ENCODE data around the gene SUV39H1. TPM values are rescaled to one million over a fixed set of nuclear protein-coding genes. Genes with fewer than 3 reads are reported as not detected.
"Not testable (repeated sequence)": the region's sequence is repeated elsewhere in the genome, so short reads cannot be mapped to it uniquely, and the experiment has no call there.

Gene SUV39H1
- total RNA-seq, 1 donor from 2014 or later: 3.0 TPM

- H3K36me3 Mint-ChIP-seq (ENCODE audit: low read depth): no peaks in the 10 kb centered on the region
- peaks cover 4% of the 10 kb centered on the region for H3K9me3 Mint-ChIP-seq (ENCODE audit: low read depth)
- no peak overlapping the region for H3K4me3 Mint-ChIP-seq (ENCODE audit: unreplicated experiment)
- H3K27me3 Mint-ChIP-seq (ENCODE audit: low read depth): peaks cover 1% of the 10 kb centered on the region
- DNase-seq (ENCODE audit: low spot score): no peak
- no peak overlapping the region for H3K27ac Mint-ChIP-seq (ENCODE audit: unreplicated experiment)
- TF ChIP-seq CTCF (IDR thresholded peaks at IDR 0.05): no peak
- H3K4me1 Mint-ChIP-seq (ENCODE audit: low read depth): peaks cover 3% of the 10 kb centered on the region
These were observed 33.3 kb upstream of the SUV39H1 start for GRCh38 chrX:48663241-48663640.

- no peak for DNase-seq (ENCODE audit: low spot score)
- peaks cover 4% of the 10 kb centered on the region for H3K9me3 Mint-ChIP-seq (ENCODE audit: low read depth)
- H3K4me1 Mint-ChIP-seq (ENCODE audit: low read depth): peaks cover 3% of the 10 kb centered on the region
- H3K36me3 Mint-ChIP-seq (ENCODE audit: low read depth): no peaks in the 10 kb centered on the region
- peaks cover 1% of the 10 kb centered on the region for H3K27me3 Mint-ChIP-seq (ENCODE audit: low read depth)
- H3K27ac Mint-ChIP-seq (ENCODE audit: unreplicated experiment): no peak overlapping the region
- TF ChIP-seq CTCF (IDR thresholded peaks at IDR 0.05): no peak
- no peak overlapping the region for H3K4me3 Mint-ChIP-seq (ENCODE audit: unreplicated experiment)
These were observed 32.4 kb upstream of the SUV39H1 start for GRCh38 chrX:48664156-48664555.

GRCh38 chrX:48665991-48666390 lies 30.5 kb upstream of the SUV39H1 start:
- Mint-ChIP-seq H3K9me3 (ENCODE audit: low read depth) (peaks cover 4% of the 10 kb centered on the region), H3K4me1 (ENCODE audit: low read depth) (peaks cover 3% of the 10 kb centered on the region), H3K36me3 (ENCODE audit: low read depth) (no peaks in the 10 kb centered on the region), H3K27me3 (ENCODE audit: low read depth) (no peaks in the 10 kb centered on the region), H3K27ac (ENCODE audit: unreplicated experiment) (no peak overlapping the region), H3K4me3 (ENCODE audit: unreplicated experiment) (no peak overlapping the region)
- DNase-seq (ENCODE audit: low spot score): no peak
- TF ChIP-seq CTCF (IDR thresholded peaks at IDR 0.05): no peak

GRCh38 chrX:48666649-48667048 lies 29.9 kb upstream of the SUV39H1 start:
- peaks cover 4% of the 10 kb centered on the region for H3K9me3 Mint-ChIP-seq (ENCODE audit: low read depth)
- H3K4me1 Mint-ChIP-seq (ENCODE audit: low read depth): peaks cover 3% of the 10 kb centered on the region
- DNase-seq (ENCODE audit: low spot score): no peak
- no peak overlapping the region for H3K27ac Mint-ChIP-seq (ENCODE audit: unreplicated experiment)
- no peak overlapping the region for H3K4me3 Mint-ChIP-seq (ENCODE audit: unreplicated experiment)
- no peaks in the 10 kb centered on the region for H3K36me3 Mint-ChIP-seq (ENCODE audit: low read depth)
- no peaks in the 10 kb centered on the region for H3K27me3 Mint-ChIP-seq (ENCODE audit: low read depth)
- TF ChIP-seq CTCF (IDR thresholded peaks at IDR 0.05): no peak

- H3K4me1 Mint-ChIP-seq (ENCODE audit: low read depth): peaks cover 3% of the 10 kb centered on the region
- no peak overlapping the region for H3K27ac Mint-ChIP-seq (ENCODE audit: unreplicated experiment)
- H3K36me3 Mint-ChIP-seq (ENCODE audit: low read depth): no peaks in the 10 kb centered on the region
- no peak for TF ChIP-seq CTCF (IDR thresholded peaks at IDR 0.05)
- peaks cover 4% of the 10 kb centered on the region for H3K9me3 Mint-ChIP-seq (ENCODE audit: low read depth)
- no peak overlapping the region for H3K4me3 Mint-ChIP-seq (ENCODE audit: unreplicated experiment)
- DNase-seq (ENCODE audit: low spot score): no peak
- H3K27me3 Mint-ChIP-seq (ENCODE audit: low read depth): no peaks in the 10 kb centered on the region
These were observed 29.0 kb upstream of the SUV39H1 start for GRCh38 chrX:48667509-48667908.

GRCh38 chrX:48668187-48668586 lies 28.3 kb upstream of the SUV39H1 start:
- H3K9me3 Mint-ChIP-seq (ENCODE audit: low read depth); H3K36me3 Mint-ChIP-seq (ENCODE audit: low read depth); H3K4me3 Mint-ChIP-seq (ENCODE audit: unreplicated experiment); H3K27me3 Mint-ChIP-seq (ENCODE audit: low read depth); H3K4me1 Mint-ChIP-seq (ENCODE audit: low read depth); H3K27ac Mint-ChIP-seq (ENCODE audit: unreplicated experiment); DNase-seq (ENCODE audit: low spot score): not testable (repeated sequence)
